DMS114 treated with DMSO at 0.1 percent for 48 hours (cell line): ENCODE data around the gene MTX1.
A peak's percentile ranks its signal among the peaks of the same experiment; 100 is the strongest.

Experiments used
- DNase-seq: peaks from one replicate; lab custom pipeline; 2025; ENCODE audit not compliant: unreplicated experiment; lab: John Stamatoyannopoulos, UW

Gene MTX1

GRCh38 chr1:155174324-155175280, 33.9 kb upstream of the MTX1 start:
- DNase-seq, result no peak

- DNase-seq, result no peak
These were observed 33.1 kb upstream of the MTX1 start for GRCh38 chr1:155175281-155175926.

GRCh38 chr1:155175927-155176371, 32.5 kb upstream of the MTX1 start:
- no peak for DNase-seq

- DNase-seq, result peak; percentile 81
These were observed 31.9 kb upstream of the MTX1 start for GRCh38 chr1:155176544-155177071.

GRCh38 chr1:155177192-155177917, 31.1 kb upstream of the MTX1 start:
- no peak for DNase-seq

GRCh38 chr1:155177918-155178281, 30.6 kb upstream of the MTX1 start:
- DNase-seq, result no peak

GRCh38 chr1:155178441-155179111, 29.9 kb upstream of the MTX1 start:
- no peak for DNase-seq

- DNase-seq, result no peak
These were observed 29.1 kb upstream of the MTX1 start for GRCh38 chr1:155179112-155180031.

- no peak for DNase-seq
These were observed 27.0 kb upstream of the MTX1 start for GRCh38 chr1:155181371-155182051.

GRCh38 chr1:155182052-155182550, 26.4 kb upstream of the MTX1 start:
- DNase-seq, result no peak

- no peak for DNase-seq
These were observed 24.7 kb upstream of the MTX1 start for GRCh38 chr1:155183775-155184221.

- no peak for DNase-seq
These were observed 24.1 kb upstream of the MTX1 start for GRCh38 chr1:155184351-155184811.

GRCh38 chr1:155184835-155185782, 23.4 kb upstream of the MTX1 start:
- DNase-seq, result no peak

- DNase-seq, result no peak
These were observed 22.8 kb upstream of the MTX1 start for GRCh38 chr1:155185783-155186066.

- no peak for DNase-seq
These were observed 22.3 kb upstream of the MTX1 start for GRCh38 chr1:155186067-155186793.

- no peak for DNase-seq
These were observed 21.6 kb upstream of the MTX1 start for GRCh38 chr1:155186794-155187455.

- no peak for DNase-seq
These were observed 21.0 kb upstream of the MTX1 start for GRCh38 chr1:155187456-155187891.
